ENCODE measurements around the gene SH2D3C. TPM values are rescaled to one million over a fixed set of nuclear protein-coding genes. Genes with fewer than 3 reads are reported as not detected.

The SH2D3C gene
- total RNA-seq, 1 donor from 2014 or later: 2.0 TPM

- Mint-ChIP-seq H3K9me3 (ENCODE audit: low read depth) (no peaks in the 10 kb centered on the region), H3K4me3 (ENCODE audit: low read depth) (no peak overlapping the region), H3K27ac (no peak overlapping the region), H3K27me3 (peaks cover 53% of the 10 kb centered on the region), H3K4me1 (ENCODE audit: low read depth) (peaks cover 4% of the 10 kb centered on the region), H3K36me3 (ENCODE audit: insufficient read depth) (no peaks in the 10 kb centered on the region)
- TF ChIP-seq CTCF (IDR thresholded peaks at IDR 0.05; ENCODE audit: unreplicated experiment): no peak
- no peak for DNase-seq (ENCODE audit: low spot score, unreplicated experiment)
Observed at GRCh38 chr9:127769101-127769500, 9.4 kb downstream of the SH2D3C start.

- Mint-ChIP-seq H3K4me1 (ENCODE audit: low read depth) (peaks cover 4% of the 10 kb centered on the region), H3K27ac (no peak overlapping the region), H3K27me3 (peaks cover 53% of the 10 kb centered on the region), H3K9me3 (ENCODE audit: low read depth) (no peaks in the 10 kb centered on the region), H3K4me3 (ENCODE audit: low read depth) (no peak overlapping the region), H3K36me3 (ENCODE audit: insufficient read depth) (no peaks in the 10 kb centered on the region)
- TF ChIP-seq CTCF (IDR thresholded peaks at IDR 0.05; ENCODE audit: unreplicated experiment): no peak
- no peak for DNase-seq (ENCODE audit: low spot score, unreplicated experiment)
Observed at GRCh38 chr9:127768698-127769097, 9.8 kb downstream of the SH2D3C start.

DNA sequence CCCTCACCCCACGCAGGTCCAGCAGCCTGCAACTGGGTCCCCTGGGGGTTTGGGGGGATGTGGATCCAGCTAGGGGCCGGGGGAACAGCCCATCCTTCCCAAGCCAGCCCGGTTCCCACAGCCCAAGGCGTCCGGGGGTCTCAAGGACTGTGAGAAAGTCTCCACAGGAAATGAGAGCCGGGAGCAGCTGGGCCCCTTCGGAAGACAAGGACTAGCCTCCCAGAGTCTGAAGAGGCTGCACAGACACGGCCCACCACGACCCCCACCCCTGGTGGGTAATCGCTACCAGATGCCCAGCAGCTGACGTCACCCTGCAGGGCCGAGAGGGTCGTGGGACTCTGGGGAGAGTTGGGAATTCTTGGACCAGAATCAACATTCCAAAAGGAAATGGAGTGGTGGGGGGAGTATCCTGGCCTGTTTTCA is 10.5 kb downstream of the SH2D3C start:
- no peaks in the 10 kb centered on the region for H3K36me3 Mint-ChIP-seq (ENCODE audit: insufficient read depth)
- H3K4me3 Mint-ChIP-seq (ENCODE audit: low read depth): no peak overlapping the region
- no peak for TF ChIP-seq CTCF (IDR thresholded peaks at IDR 0.05; ENCODE audit: unreplicated experiment)
- H3K9me3 Mint-ChIP-seq (ENCODE audit: low read depth): no peaks in the 10 kb centered on the region
- peaks cover 57% of the 10 kb centered on the region for H3K27me3 Mint-ChIP-seq
- no peak for DNase-seq (ENCODE audit: low spot score, unreplicated experiment)
- H3K4me1 Mint-ChIP-seq (ENCODE audit: low read depth): peaks cover 4% of the 10 kb centered on the region
- no peak overlapping the region for H3K27ac Mint-ChIP-seq

DNA sequence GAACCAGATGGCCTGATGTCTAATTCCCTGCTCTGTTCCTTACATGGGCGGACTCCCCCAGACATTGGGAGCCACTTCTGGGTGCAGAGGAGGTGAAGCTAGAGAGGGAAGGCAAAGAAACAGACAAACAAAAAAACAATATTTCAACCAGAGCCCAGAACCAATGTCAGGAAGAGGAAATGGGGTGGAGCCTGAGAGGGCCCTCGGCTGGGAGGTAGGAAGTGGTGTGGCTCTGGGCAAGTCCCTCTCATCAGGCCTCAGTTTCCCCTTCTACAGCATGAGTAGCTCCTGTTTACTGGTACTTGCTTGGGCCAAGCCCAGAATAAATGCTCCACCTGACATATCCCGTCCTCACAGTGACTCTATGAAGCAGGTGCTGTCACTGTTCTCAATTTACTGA is 11.1 kb downstream of the SH2D3C start:
- DNase-seq (ENCODE audit: low spot score, unreplicated experiment): no peak
- TF ChIP-seq CTCF (IDR thresholded peaks at IDR 0.05; ENCODE audit: unreplicated experiment): no peak
- peaks cover 4% of the 10 kb centered on the region for H3K4me1 Mint-ChIP-seq (ENCODE audit: low read depth)
- no peak overlapping the region for H3K4me3 Mint-ChIP-seq (ENCODE audit: low read depth)
- H3K9me3 Mint-ChIP-seq (ENCODE audit: low read depth): no peaks in the 10 kb centered on the region
- H3K27me3 Mint-ChIP-seq: peaks cover 61% of the 10 kb centered on the region
- peak overlapping the region; percentile 20 for H3K27ac Mint-ChIP-seq
- H3K36me3 Mint-ChIP-seq (ENCODE audit: insufficient read depth): no peaks in the 10 kb centered on the region

DNA sequence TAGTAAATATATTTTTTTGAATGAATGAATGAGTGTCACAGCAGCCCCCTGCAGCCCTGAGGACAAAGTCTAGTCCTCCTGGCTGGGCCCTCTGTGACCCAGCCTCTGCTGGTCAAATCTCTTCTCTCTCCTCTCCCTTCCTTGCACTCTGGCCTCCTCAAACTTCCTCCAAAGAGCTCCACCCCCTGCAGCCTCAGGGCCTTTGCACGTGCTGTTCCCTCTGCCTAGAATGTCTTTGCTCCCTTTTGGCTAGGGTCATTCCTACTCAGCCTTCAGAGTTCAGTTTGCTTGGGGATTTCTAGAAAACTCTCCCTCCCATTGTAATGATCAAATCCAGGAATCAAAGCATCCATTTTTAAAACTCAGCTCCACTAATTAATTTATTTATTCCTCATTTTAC is 13.0 kb downstream of the SH2D3C start:
- no peak for DNase-seq (ENCODE audit: low spot score, unreplicated experiment)
- Mint-ChIP-seq H3K27me3 (peaks cover 60% of the 10 kb centered on the region), H3K4me3 (ENCODE audit: low read depth) (no peak overlapping the region), H3K4me1 (ENCODE audit: low read depth) (no peaks in the 10 kb centered on the region), H3K27ac (no peak overlapping the region), H3K36me3 (ENCODE audit: insufficient read depth) (no peaks in the 10 kb centered on the region), H3K9me3 (ENCODE audit: low read depth) (no peaks in the 10 kb centered on the region)
- no peak for TF ChIP-seq CTCF (IDR thresholded peaks at IDR 0.05; ENCODE audit: unreplicated experiment)
